ENCODE measurements around the gene CACNA2D2.

Gene CACNA2D2

GRCh38 chr3:50493623-50494022, 9.8 kb downstream of the CACNA2D2 start:
- FAIRE-seq = no peak

DNA sequence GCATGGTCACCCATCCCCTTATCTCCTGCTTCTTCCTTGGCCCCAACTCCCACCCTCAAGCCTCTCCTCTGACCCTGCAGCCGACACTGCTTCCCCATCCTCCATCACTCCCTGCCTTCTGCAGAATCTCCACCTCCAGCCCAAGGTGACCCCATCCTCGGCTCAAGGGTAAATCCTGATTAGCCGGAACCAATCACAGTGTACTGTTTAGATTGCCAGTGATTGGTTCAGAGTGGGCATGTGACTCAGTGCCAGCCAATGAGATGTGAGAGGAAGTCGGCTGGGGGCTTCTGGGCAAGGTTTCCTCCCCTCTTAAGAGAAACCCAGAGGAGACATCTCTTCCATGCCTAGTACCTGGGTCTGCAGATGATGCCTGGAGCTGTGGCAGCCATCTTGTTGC, 10.3 kb downstream of the CACNA2D2 start:
- FAIRE-seq = no peak

DNA sequence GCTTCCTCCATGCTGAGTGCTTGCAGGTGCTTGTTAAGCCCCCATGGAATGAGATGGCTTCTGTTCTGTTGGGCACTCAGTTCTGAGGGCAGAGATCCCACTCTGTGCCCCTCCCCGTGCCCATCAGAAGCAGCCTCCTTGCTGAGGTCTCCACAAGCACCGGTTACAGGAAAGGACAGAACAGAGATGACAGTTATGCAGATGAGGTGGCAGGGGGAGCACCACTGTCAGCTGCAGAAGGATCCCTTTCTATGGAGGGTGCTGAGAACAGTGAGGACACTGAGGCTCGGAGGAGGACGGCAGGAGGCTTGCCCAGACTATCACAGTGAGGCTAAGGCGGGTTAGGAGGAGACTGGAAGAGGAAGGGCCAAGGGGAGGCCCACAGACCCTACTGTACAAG, 12.4 kb downstream of the CACNA2D2 start:
- no peak for FAIRE-seq

DNA sequence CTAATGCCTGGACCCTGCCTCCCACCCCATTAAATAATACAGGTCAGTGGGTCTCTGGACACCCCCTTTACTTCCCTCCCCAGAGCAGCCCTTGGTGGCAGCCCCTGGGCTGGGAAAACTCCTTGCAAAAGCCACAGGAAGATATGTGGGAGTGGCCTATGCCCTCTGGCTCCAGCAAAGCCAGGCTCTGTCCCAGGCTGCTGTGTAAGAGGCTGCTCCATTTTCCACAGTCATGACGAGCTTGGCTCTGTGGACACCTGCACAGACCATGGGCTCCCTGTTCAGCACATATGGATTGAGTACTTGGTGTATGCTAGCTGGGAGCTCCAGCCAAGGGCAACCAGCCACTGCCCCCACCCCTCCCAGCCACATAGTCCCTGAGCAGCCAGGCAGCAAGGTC, 13.0 kb downstream of the CACNA2D2 start:
- FAIRE-seq = no peak

- FAIRE-seq = no peak
Measured at GRCh38 chr3:50487181-50487580, 16.3 kb downstream of the CACNA2D2 start.

- no peak for FAIRE-seq
Measured at GRCh38 chr3:50486219-50486888, 17.1 kb downstream of the CACNA2D2 start.

- FAIRE-seq = no peak
Measured at GRCh38 chr3:50484722-50485121, 18.7 kb downstream of the CACNA2D2 start.

GRCh38 chr3:50483374-50483773, 20.1 kb downstream of the CACNA2D2 start:
- no peak for FAIRE-seq

DNA sequence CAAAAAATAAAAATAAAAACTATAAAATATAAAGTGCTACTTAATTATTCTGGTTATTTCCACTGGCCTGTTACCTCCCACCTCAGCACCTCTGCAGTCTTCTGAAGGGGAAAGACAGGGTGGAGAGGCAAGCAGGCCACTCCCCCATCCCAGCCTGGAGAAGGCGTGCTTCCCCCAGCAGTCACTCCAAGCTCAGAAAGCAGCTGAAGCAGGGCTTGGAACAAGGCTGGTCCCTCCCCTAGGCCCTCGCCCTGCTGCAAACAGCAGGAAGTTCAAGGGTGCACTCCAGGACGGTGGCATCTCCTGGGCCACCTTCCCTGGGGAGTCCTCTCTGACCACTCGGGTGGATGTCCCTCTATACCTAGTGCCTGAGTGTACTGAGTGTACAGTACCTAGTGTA, 21.4 kb downstream of the CACNA2D2 start:
- FAIRE-seq = no peak

DNA sequence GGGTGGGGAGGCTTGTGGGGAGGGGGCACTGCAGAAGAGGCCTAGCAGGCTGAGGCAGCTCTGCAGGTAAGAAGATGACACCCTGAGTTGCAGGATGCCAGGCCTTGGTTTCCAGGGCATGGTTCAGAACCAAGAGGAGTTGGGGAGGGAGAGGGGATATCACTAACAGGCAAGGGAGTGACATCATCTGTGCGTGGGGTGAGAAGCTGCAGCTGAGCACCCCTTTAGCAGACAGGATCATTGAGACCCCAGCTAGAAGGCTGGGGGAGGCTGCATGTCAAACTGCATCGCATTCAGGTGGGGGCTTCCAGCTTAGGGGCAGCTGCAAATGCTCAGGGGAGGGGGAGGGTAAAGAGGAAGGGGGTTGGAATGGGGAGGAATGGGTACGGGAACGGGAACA, 23.0 kb downstream of the CACNA2D2 start:
- FAIRE-seq = no peak

DNA sequence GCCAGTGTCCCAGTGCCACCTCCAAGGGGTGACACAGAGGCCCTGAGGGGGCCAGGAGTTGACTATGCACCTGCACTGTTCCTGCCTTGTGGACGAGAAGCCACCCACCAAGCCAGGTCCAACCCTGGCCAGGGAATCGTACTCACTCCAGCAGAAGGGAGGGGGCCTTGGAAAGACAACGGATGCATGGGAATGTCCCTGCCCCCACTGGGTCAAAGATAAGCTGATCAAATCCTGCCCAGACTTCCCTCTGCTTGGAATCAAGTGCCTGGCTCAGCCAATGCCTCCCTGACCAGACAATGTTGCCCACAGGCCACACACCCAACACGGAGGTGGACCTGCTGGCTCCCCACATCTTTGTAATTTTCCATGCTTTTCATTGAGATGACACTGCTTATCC, 23.9 kb downstream of the CACNA2D2 start:
- no peak for FAIRE-seq

DNA sequence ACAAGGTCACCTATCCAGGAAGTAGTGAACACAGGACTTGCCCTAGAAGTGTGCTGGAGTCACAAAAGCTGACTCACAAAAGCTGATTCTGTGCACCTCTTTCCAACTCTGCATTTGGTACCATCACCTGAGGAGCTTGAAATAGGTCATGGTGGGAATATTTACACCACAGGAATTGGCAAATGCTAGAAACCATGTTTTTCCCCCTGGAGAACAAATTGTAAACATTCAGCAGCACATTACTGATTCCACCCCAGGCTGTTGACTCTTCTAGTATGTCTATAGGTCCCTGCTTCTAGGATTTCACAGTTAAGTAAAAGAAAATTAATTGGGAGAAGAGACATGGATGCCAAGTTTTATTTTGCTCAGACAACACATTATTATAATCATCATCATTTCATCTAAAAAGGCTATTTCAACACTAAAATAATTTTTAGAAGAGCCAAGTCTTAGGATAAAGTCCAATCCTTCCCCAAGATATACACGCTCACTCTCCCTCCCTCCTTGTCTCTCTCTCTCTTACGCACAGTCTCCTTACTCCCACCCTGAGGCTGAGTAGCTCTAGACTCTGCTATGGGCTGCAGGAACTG, 24.7 kb downstream of the CACNA2D2 start:
- no peak for FAIRE-seq

DNA sequence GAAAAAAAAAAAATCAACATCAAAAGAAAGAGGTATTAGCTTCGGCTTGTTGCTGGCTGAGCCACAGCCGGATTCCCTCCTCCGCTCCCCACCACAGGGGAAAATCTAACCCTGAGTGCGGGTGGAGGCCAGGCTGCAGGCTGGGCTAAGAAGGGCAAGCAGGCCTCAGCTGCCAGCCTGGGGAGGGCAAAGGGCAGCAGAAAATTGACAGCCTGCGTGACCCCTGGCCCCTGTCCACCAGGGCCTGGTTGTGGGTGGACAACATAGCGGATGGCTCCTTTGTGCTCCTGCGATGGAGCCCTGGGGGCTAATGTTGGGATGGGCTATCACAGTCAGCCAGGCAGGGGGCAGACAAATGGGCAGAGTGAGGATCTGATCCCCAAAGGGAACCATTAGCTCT, 25.4 kb downstream of the CACNA2D2 start:
- no peak for FAIRE-seq

GRCh38 chr3:50475348-50475747, 28.1 kb downstream of the CACNA2D2 start:
- FAIRE-seq = no peak

GRCh38 chr3:50474717-50475116, 28.7 kb downstream of the CACNA2D2 start:
- no peak for FAIRE-seq

GRCh38 chr3:50473768-50474167, 29.7 kb downstream of the CACNA2D2 start:
- no peak for FAIRE-seq

DNA sequence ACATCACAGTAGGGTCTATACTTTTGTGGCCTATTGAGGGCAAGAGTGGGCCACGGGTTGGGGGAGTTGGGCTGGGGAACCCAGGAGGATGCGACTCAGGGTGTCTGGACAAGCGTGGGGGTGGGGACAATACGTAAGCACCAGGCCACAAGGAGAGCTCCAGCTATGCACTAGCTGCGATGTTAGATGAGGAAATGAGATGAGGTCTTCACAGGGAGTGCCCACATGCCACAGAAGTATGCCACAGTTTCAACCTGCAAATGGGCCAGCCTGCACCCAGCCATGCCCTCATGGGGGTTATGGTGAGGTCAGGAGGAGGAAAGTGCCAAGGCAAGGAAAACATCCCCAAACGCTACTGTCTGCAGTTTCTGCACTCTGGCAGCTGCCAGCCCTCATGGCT, 30.5 kb downstream of the CACNA2D2 start:
- no peak for FAIRE-seq

GRCh38 chr3:50470658-50471057, 32.8 kb downstream of the CACNA2D2 start:
- FAIRE-seq = no peak

GRCh38 chr3:50467919-50468318, 35.5 kb downstream of the CACNA2D2 start:
- FAIRE-seq = no peak

DNA sequence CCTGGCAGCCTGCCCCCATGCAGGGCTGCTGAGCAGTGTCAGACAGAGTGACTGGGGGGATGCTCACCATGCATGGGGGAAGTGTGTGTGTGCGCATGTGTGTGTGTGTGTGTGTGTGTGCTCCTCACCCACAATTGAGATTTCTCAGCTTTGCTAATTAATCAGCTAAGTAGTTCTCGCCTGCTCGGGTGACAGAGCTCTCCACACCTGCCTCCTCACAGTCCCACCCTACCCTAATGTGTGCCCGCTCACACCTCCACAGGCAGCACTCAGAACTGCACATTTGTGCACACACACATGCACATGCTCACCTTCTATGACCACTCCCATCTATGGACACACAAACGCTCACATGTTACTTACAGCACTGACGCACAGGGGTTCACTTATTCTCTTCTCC, 37.3 kb downstream of the CACNA2D2 start:
- FAIRE-seq = no peak

GRCh38 chr3:50464569-50464968, 38.9 kb downstream of the CACNA2D2 start:
- FAIRE-seq = no peak

DNA sequence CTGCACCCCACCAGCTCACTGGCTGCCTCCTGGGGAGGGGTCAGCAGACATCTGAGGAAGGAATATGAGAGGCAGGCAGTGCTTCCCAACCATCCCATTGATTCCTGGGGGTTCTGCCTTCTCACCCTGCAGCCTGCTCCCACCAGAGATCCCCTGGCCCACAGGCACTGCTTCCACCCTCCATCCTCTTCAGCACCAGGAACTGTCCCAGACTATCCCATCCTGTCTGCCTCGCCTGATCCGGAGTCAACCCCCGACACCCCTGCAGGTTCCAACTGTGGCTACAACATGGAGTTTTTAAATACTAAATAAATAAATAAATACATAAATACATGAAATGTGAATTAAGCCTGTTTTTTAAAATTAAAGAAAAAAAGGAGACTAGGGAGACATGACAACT, 43.6 kb downstream of the CACNA2D2 start:
- FAIRE-seq = no peak

DNA sequence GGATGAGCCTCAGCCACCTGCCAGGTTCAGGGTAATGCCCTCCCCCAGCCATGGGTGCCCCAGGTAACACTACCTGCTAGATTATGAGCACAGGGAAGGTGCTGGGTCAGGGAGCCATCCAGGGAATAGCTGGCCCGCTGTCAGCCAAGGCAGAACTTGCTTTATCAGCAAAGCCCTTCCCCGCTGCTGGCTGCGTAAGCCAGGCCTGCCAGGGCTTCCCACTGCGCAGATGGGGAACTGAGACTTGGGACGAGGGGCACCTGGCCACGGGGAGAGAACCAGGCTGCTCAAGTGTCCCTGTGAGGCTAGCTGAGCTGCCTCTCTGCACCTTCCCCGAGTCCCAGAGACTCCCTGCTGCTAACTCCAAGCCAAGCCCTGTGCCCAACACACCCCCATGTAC, 45.4 kb downstream of the CACNA2D2 start:
- FAIRE-seq = no peak

GRCh38 chr3:50455161-50456018, 48.0 kb downstream of the CACNA2D2 start:
- FAIRE-seq = no peak

Data from TTC549 (cell line).